IMR-90 (cell line): ENCODE results near the gene CSK. TPM values are rescaled to one million over a fixed set of nuclear protein-coding genes. Genes with fewer than 3 reads are reported as not detected.

ENCODE experiments used
- ATAC-seq: fragments of 200-7000 bp; cut with Tn5 transposase; 2 replicates; pipeline ENCODE4 v1.9.1; 2020; ENCODE audit warnings: low read depth, mild to moderate bottlenecking, moderate library complexity
- BruUV-seq: library from RNA; stranded (reverse); fragments of 400-500 nt; replicated peaks from 2 replicates; lab custom pipeline; 2021; lab: Mats Ljungman, UMichigan
- CTCF ChIA-PET: fragments of 300-600 bp; formaldehyde crosslinking; extraction: SDS; loops from one replicate; lab custom pipeline; 2021; ENCODE audit warnings: antibody characterized with exemption; lab: Yijun Ruan, JAX
- POLR2A ChIA-PET: fragments of 300-600 bp; sonication (Branson Sonifier 250); formaldehyde crosslinking; loops from one replicate; lab custom pipeline; 2022; ENCODE audit warnings: antibody characterized with exemption; ENCODE audit not compliant: unreplicated experiment; lab: Charles Lee
- DNase-seq: peaks from one replicate; pipeline ENCODE4 v3.0.0; 2013
- H2AFZ ChIP-seq: replicated peaks from 2 replicates; pipeline ENCODE3; 2013; ENCODE audit warnings: low read length, mild to moderate bottlenecking; ENCODE audit not compliant: poor library complexity
- H2AK5ac ChIP-seq: 2 replicates; pipeline ENCODE4 v1.6.1; 2013; ENCODE audit warnings: low read depth, low read length, inconsistent platforms
- H2AK9ac ChIP-seq: replicated peaks from 2 replicates; pipeline ENCODE3; 2013; ENCODE audit warnings: mild to moderate bottlenecking, low read depth, low read length, moderate library complexity; ENCODE audit not compliant: poor library complexity
- H2BK120ac ChIP-seq: 2 replicates; pipeline ENCODE4 v1.6.1; 2013; ENCODE audit warnings: low read depth, low read length, inconsistent platforms
- H2BK15ac ChIP-seq: 3 replicates; pipeline ENCODE4 v1.6.1; 2013; ENCODE audit warnings: low read depth, low read length, inconsistent platforms
- H2BK20ac ChIP-seq: 2 replicates; pipeline ENCODE4 v1.6.1; 2013; ENCODE audit warnings: low read depth, mild to moderate bottlenecking, inconsistent platforms, low read length, moderate library complexity
- H2BK5ac ChIP-seq: 2 replicates; pipeline ENCODE4 v1.6.1; 2013; ENCODE audit warnings: mild to moderate bottlenecking, low read depth, low read length, inconsistent platforms; ENCODE audit not compliant: poor library complexity, severe bottlenecking
- H3K14ac ChIP-seq: replicated peaks from 2 replicates; pipeline ENCODE4 v1.6.1; 2013; ENCODE audit warnings: low read depth, low read length, inconsistent platforms
- H3K18ac ChIP-seq: 2 replicates; pipeline ENCODE4 v1.6.1; 2013; ENCODE audit warnings: low read depth, low read length, control low read depth
- H3K23ac ChIP-seq: 2 replicates; pipeline ENCODE4 v1.6.1; 2013; ENCODE audit warnings: low read depth, low read length, inconsistent platforms
- H3K27ac ChIP-seq: 2 replicates; pipeline ENCODE4 v1.5.1; 2013; ENCODE audit warnings: mild to moderate bottlenecking, control low read depth, low read length; ENCODE audit not compliant: insufficient read depth
- H3K27me3 ChIP-seq: 2 replicates; pipeline ENCODE4 v1.6.1; 2013; ENCODE audit warnings: low read length; ENCODE audit not compliant: control insufficient read depth, insufficient read depth
- H3K36me3 ChIP-seq: 2 replicates; pipeline ENCODE4 v1.6.1; 2013; ENCODE audit warnings: low read length, mixed read lengths; ENCODE audit not compliant: control insufficient read depth, insufficient read depth
- H3K4ac ChIP-seq: 2 replicates; pipeline ENCODE4 v1.6.1; 2013; ENCODE audit warnings: low read depth, low read length, inconsistent platforms
- H3K4me1 ChIP-seq: 2 replicates; pipeline ENCODE4 v1.6.1; 2013; ENCODE audit warnings: low read length, mixed read lengths; ENCODE audit not compliant: control insufficient read depth, insufficient read depth
- H3K4me2 ChIP-seq: 2 replicates; pipeline ENCODE4 v1.6.1; 2013; ENCODE audit warnings: low read depth, mild to moderate bottlenecking, control low read depth, low read length, moderate library complexity
- H3K4me3 ChIP-seq: 2 replicates; pipeline ENCODE4 v1.5.1; 2013; ENCODE audit warnings: low read depth, mild to moderate bottlenecking, control low read depth, low read length, moderate library complexity; ENCODE audit not compliant: insufficient read depth
- H3K56ac ChIP-seq: 2 replicates; pipeline ENCODE4 v1.6.1; 2013; ENCODE audit warnings: low read length, inconsistent platforms; ENCODE audit not compliant: insufficient read depth; ENCODE audit errors: extremely low read depth
- H3K79me1 ChIP-seq, 2 experiments: 2 replicates each; pipeline ENCODE4 v1.6.1; 2013; ENCODE audit warnings: low read length in 2 of 2, inconsistent platforms in 1 of 2, low read depth in 1 of 2
- H3K9ac ChIP-seq: 2 replicates; pipeline ENCODE4 v1.6.1; 2013; ENCODE audit warnings: low read depth, low read length, control low read depth
- H3K9me1 ChIP-seq: 2 replicates; pipeline ENCODE4 v1.6.1; 2013; ENCODE audit warnings: low read length, inconsistent platforms; ENCODE audit not compliant: insufficient read depth
- H3K9me3 ChIP-seq: 2 replicates; pipeline ENCODE4 v1.6.1; 2013; ENCODE audit warnings: low read length; ENCODE audit not compliant: control insufficient read depth, insufficient read depth
- H4K20me1 ChIP-seq: 2 replicates; pipeline ENCODE4 v1.6.1; 2013; ENCODE audit warnings: low read length, inconsistent platforms; ENCODE audit not compliant: insufficient read depth
- H4K5ac ChIP-seq: 2 replicates; pipeline ENCODE4 v1.6.1; 2013; ENCODE audit warnings: mild to moderate bottlenecking, low read depth, low read length, control low read depth
- H4K8ac ChIP-seq, 2 experiments: 2 replicates each; pipeline ENCODE4 v1.6.1; 2013; ENCODE audit warnings: low read depth in 2 of 2, low read length in 2 of 2, control low read depth in 1 of 2, inconsistent platforms in 1 of 2
- H4K91ac ChIP-seq: 2 replicates; pipeline ENCODE4 v1.6.1; 2013; ENCODE audit warnings: low read depth, low read length, inconsistent platforms; ENCODE audit not compliant: insufficient read depth
- BHLHE40 ChIP-seq: fragments of 150-350 bp; IDR thresholded peaks from 2 replicates; pipeline ENCODE4 v1.6.1; 2016; ENCODE audit warnings: mild to moderate bottlenecking, low read depth, low read length
- MAZ ChIP-seq: IDR thresholded peaks from 2 replicates; pipeline ENCODE4 v1.6.1; 2012; ENCODE audit warnings: low read depth, mild to moderate bottlenecking, low read length, improper control_type of control experiment, moderate library complexity, borderline replicate concordance
- POLR2A ChIP-seq: IDR thresholded peaks from 2 replicates; pipeline ENCODE4 v1.6.1; 2012; ENCODE audit warnings: mild to moderate bottlenecking, low read depth, low read length
- RAD21 ChIP-seq: IDR thresholded peaks from 2 replicates; pipeline ENCODE4 v1.6.1; 2012; ENCODE audit warnings: low read length, improper control_type of control experiment
- WGBS, 2 experiments: methylation state at CpG; one replicate each; pipeline versions ENCODE4 v1.1.5 to v1.1.7; 2013; ENCODE audit warnings: missing lambda C conversion rate in 2 of 2; ENCODE audit not compliant: insufficient read length in 1 of 2; ENCODE audit errors: extremely low coverage in 2 of 2; 5-methylcytosine and 5-hydroxymethylcytosine counted together
- dilution Hi-C: fragments of 300-500 bp; cut with HindIII; formaldehyde crosslinking; loops from one replicate; pipeline ENCODE4 v1.14.3; 2018; ENCODE audit warnings: low sequenced_read_pairs; ENCODE audit not compliant: unreplicated experiment
- in situ Hi-C: fragments of 300-500 bp; cut with MboI; formaldehyde crosslinking; loops from 3 replicates; pipeline ENCODE4 v1.14.3; 2019; ENCODE audit warnings: low sequenced_read_pairs, inconsistent platforms, mixed read lengths
- intact Hi-C: fragments of 100-400 bp; cut with micrococcal nuclease; formaldehyde crosslinking; loops from 2 replicates; pipeline ENCODE4 v1.10.0; 2022
- polyA plus RNA-seq, 3 experiments: library from polyadenylated mRNA; depleted of rRNA; stranded (reverse); fragments of >200 nt; gene quantifications; 2 replicates each; pipeline ENCODE4 v1.2.3, GENCODE V29; 2012; ENCODE audit warnings: low replicate concordance in 1 of 3
- total RNA-seq: library from RNA; depleted of rRNA; stranded (reverse); fragments of >200 nt; gene quantifications from 2 replicates; pipeline ENCODE4 v1.2.3, GENCODE V29; 2012
- TF ChIP-seq, protein P1 (sequence below): fragments of 150-350 bp; IDR thresholded peaks from 2 replicates; pipeline ENCODE4 v1.6.1; 2016; ENCODE audit warnings: low read depth, mild to moderate bottlenecking, low read length, moderate library complexity, borderline replicate concordance

Gene CSK
- total and polyA plus RNA-seq, 2 of the 4 experiments (the other 2 are of a cell fraction), result 10.8 to 54.0 TPM

DNA sequence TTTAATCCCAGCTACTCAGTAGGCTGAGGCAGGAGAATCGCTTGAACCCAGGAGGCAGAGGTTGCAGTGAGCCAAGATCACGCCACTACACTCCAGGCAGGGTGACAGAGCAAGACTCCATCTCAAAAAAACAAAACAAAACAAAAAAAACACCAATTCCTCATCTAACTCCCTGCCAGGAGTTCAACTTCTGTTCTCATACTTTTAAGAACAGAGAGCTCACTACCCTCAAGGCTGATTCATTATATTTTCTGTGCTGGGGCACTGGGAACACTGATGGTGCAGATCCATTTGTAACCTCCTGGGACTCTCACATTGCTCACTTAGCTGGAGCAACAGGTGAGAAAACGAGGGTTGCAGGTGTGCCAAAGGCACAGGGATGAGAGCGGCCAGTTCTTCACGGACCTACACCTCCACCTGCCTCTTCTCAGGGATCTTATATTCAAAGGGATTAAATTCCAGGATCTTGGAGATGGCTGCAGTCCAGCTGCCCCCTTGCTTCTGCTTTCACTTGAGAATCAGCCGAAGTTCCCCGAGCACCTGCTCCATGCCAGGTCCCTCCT, 12.3 kb upstream of the CSK start:
- H2BK120ac ChIP-seq, result no peak overlapping the region
- no peak overlapping the region for H2BK20ac ChIP-seq
- H3K4me1 ChIP-seq, result no peaks in the 10 kb centered on the region
- no peak overlapping the region for H3K4me3 ChIP-seq
- no peak overlapping the region for H3K4ac ChIP-seq
- H3K9me1 ChIP-seq, result no peaks in the 10 kb centered on the region
- no peak overlapping the region for H3K4me2 ChIP-seq
- H3K36me3 ChIP-seq, result no peaks in the 10 kb centered on the region
- no peak overlapping the region for H3K18ac ChIP-seq
- intact Hi-C loops, result loop anchor here (1.0 to 5.0 kb wide), 4 partner anchors 66 to 433 kb away; partner anchors contain the start of gene C15orf39
- H4K20me1 ChIP-seq, result no peaks in the 10 kb centered on the region
- H2BK15ac ChIP-seq, result no peak overlapping the region
- no peak overlapping the region for H2AK5ac ChIP-seq
- ChIA-PET CTCF (interaction anchor here (0.6 to 3.9 kb wide), 14 partner anchors 8 to 926 kb away, joined by 3 to 21 read pairs (median 5); no protein-coding TSS in a partner anchor), POLR2A (no interaction called here)
- no peak overlapping the region for H2BK5ac ChIP-seq
- 90% methylated on average over 2 of the region's 7 CpGs; no CpG with 5 or more reads in 1 of the 2 experiments for WGBS, 2 experiments
- no peak overlapping the region for H3K27ac ChIP-seq
- no peak overlapping the region; the same call in 1 of the 2 replicates for H3K23ac ChIP-seq
- no peak overlapping the region for H2AK9ac ChIP-seq
- ATAC-seq (no peak), DNase-seq (no peak)
- H3K9me3 ChIP-seq, result no peaks in the 10 kb centered on the region
- peaks cover 11% of the 10 kb centered on the region; the same call in 1 of the 2 replicates for H3K27me3 ChIP-seq
- H3K14ac ChIP-seq, result no peak overlapping the region
- no peak overlapping the region for H2AFZ ChIP-seq
- no peaks in the 10 kb centered on the region for H3K79me1 ChIP-seq
- in situ Hi-C loops, result loop anchor here (5.0 to 10.0 kb wide), 3 partner anchors 132 to 395 kb away; no protein-coding TSS in a partner anchor
- dilution Hi-C loops, result no loop called here
- TF ChIP-seq BHLHE40 (no peak), RAD21 (no peak), POLR2A (no peak), MAZ (no peak)
- TF ChIP-seq, protein P1, sequence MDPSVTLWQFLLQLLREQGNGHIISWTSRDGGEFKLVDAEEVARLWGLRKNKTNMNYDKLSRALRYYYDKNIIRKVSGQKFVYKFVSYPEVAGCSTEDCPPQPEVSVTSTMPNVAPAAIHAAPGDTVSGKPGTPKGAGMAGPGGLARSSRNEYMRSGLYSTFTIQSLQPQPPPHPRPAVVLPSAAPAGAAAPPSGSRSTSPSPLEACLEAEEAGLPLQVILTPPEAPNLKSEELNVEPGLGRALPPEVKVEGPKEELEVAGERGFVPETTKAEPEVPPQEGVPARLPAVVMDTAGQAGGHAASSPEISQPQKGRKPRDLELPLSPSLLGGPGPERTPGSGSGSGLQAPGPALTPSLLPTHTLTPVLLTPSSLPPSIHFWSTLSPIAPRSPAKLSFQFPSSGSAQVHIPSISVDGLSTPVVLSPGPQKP, result no peak
- BruUV-seq, result no TSS peak
- H4K5ac ChIP-seq, result no peak overlapping the region
- no peak overlapping the region for H4K8ac ChIP-seq
- H4K91ac ChIP-seq, result no peak overlapping the region
- no peak overlapping the region for H3K9ac ChIP-seq
- H3K56ac ChIP-seq, result no peak overlapping the region
